Mesenchymal stem cell (in vitro differentiated cells and primary cell): ENCODE measurements around the gene PIP5K1B.
A peak's percentile ranks its signal among the peaks of the same experiment; 100 is the strongest.

Experiments
- DNase-seq: peaks from one replicate; pipeline ENCODE4 v3.0.0-alpha.2; 2013
- H2AFZ ChIP-seq: one replicate; pipeline ENCODE4 v1.6.1; 2013; ENCODE audit warnings: low read depth, mild to moderate bottlenecking, control low read depth, inconsistent platforms, low read length, moderate library complexity
- H2AK5ac ChIP-seq: 2 replicates; pipeline ENCODE4 v1.6.1; 2013; ENCODE audit warnings: low read length, moderate library complexity, mild to moderate bottlenecking, inconsistent platforms; ENCODE audit not compliant: severe bottlenecking
- H2BK120ac ChIP-seq: one replicate; pipeline ENCODE4 v1.6.1; 2013; ENCODE audit warnings: low read depth, mild to moderate bottlenecking, inconsistent platforms, low read length, moderate library complexity
- H2BK12ac ChIP-seq, 2 experiments: one replicate each; pipeline ENCODE4 v1.6.1; 2013; ENCODE audit warnings: inconsistent platforms in 2 of 2, low read length in 2 of 2, mild to moderate bottlenecking in 2 of 2, moderate library complexity in 2 of 2, control low read depth in 1 of 2
- H2BK15ac ChIP-seq: one replicate; pipeline ENCODE4 v1.6.1; 2013; ENCODE audit warnings: mild to moderate bottlenecking, low read depth, inconsistent platforms; ENCODE audit not compliant: poor library complexity, severe bottlenecking
- H2BK5ac ChIP-seq: 2 replicates; pipeline ENCODE4 v1.6.1; 2013; ENCODE audit warnings: low read depth, mild to moderate bottlenecking, low read length, control low read depth, inconsistent platforms; ENCODE audit not compliant: poor library complexity, severe bottlenecking
- H3K14ac ChIP-seq, 2 experiments: one replicate each; pipeline ENCODE4 v1.6.1; 2013; ENCODE audit warnings: inconsistent platforms in 2 of 2, low read length in 2 of 2, control low read depth in 1 of 2, mild to moderate bottlenecking in 1 of 2, moderate library complexity in 1 of 2
- H3K18ac ChIP-seq, 2 experiments: one replicate each; pipeline ENCODE4 v1.6.1; 2013; ENCODE audit warnings: inconsistent platforms in 2 of 2, low read length in 2 of 2, control low read depth in 1 of 2, low read depth in 1 of 2, mild to moderate bottlenecking in 1 of 2
- H3K23ac ChIP-seq, 2 experiments: one replicate each; pipeline ENCODE4 v1.6.1; 2013; ENCODE audit warnings: inconsistent platforms in 2 of 2, low read length in 2 of 2, mild to moderate bottlenecking in 2 of 2, moderate library complexity in 2 of 2, control low read depth in 1 of 2
- H3K27ac ChIP-seq: 2 replicates; pipeline ENCODE4 v1.5.1; 2013; ENCODE audit warnings: mild to moderate bottlenecking, moderate library complexity, low read length, control low read depth, inconsistent platforms; ENCODE audit not compliant: poor library complexity, severe bottlenecking
- H3K27me3 ChIP-seq, 2 experiments: 2 replicates each; pipeline versions ENCODE4 v1.6.1 to v1.7.0; 2013; ENCODE audit warnings: low read length in 2 of 2, mild to moderate bottlenecking in 2 of 2, moderate library complexity in 2 of 2, control low read depth in 1 of 2, inconsistent platforms in 1 of 2; ENCODE audit not compliant: control insufficient read depth in 1 of 2, insufficient read depth in 1 of 2
- H3K36me3 ChIP-seq, 2 experiments: 2 replicates each; pipeline versions ENCODE4 v1.6.1 to v1.7.0; 2013; ENCODE audit warnings: low read length in 2 of 2, control low read depth in 1 of 2, inconsistent platforms in 1 of 2, low read depth in 1 of 2, mild to moderate bottlenecking in 1 of 2; ENCODE audit not compliant: insufficient read depth in 2 of 2, control insufficient read depth in 1 of 2
- H3K4ac ChIP-seq, 2 experiments: one replicate each; pipeline ENCODE4 v1.6.1; 2013; ENCODE audit warnings: inconsistent platforms in 2 of 2, low read length in 2 of 2, mild to moderate bottlenecking in 2 of 2, moderate library complexity in 2 of 2, control low read depth in 1 of 2, low read depth in 1 of 2
- H3K4me1 ChIP-seq: 2 replicates; pipeline ENCODE4 v1.6.1; 2013; ENCODE audit warnings: low read depth, low read length, control low read depth; ENCODE audit not compliant: control insufficient read depth, insufficient read depth
- H3K4me2 ChIP-seq: 2 replicates; pipeline ENCODE4 v1.6.1; 2013; ENCODE audit warnings: low read length, mild to moderate bottlenecking, inconsistent platforms; ENCODE audit not compliant: poor library complexity, severe bottlenecking
- H3K4me3 ChIP-seq, 2 experiments: 2 replicates each; pipeline versions ENCODE4 v1.5.1 to v1.7.0; 2013; ENCODE audit warnings: low read length in 2 of 2, mild to moderate bottlenecking in 2 of 2, control low read depth in 1 of 2, low read depth in 1 of 2; ENCODE audit not compliant: insufficient read depth in 1 of 2
- H3K79me1 ChIP-seq: replicated peaks from 2 replicates; pipeline ENCODE4 v1.6.1; 2013; ENCODE audit warnings: mild to moderate bottlenecking, control low read depth, low read length, inconsistent platforms; ENCODE audit not compliant: poor library complexity, severe bottlenecking
- H3K9ac ChIP-seq: 2 replicates; pipeline ENCODE4 v1.7.0; 2013; ENCODE audit warnings: mild to moderate bottlenecking, low read length, moderate library complexity
- H3K9me3 ChIP-seq: 2 replicates; pipeline ENCODE4 v1.7.0; 2013; ENCODE audit warnings: mild to moderate bottlenecking, low read length; ENCODE audit not compliant: control insufficient read depth
- H4K8ac ChIP-seq: one replicate; pipeline ENCODE4 v1.6.1; 2013; ENCODE audit warnings: inconsistent platforms, mild to moderate bottlenecking, low read length, moderate library complexity
- H4K91ac ChIP-seq: one replicate; pipeline ENCODE4 v1.6.1; 2013; ENCODE audit warnings: mild to moderate bottlenecking, low read length, inconsistent platforms
- WGBS: methylation state at CpG from one replicate; pipeline ENCODE4 v1.1.7; 2013; ENCODE audit warnings: mixed read lengths; 5-methylcytosine and 5-hydroxymethylcytosine counted together

The PIP5K1B gene

DNA sequence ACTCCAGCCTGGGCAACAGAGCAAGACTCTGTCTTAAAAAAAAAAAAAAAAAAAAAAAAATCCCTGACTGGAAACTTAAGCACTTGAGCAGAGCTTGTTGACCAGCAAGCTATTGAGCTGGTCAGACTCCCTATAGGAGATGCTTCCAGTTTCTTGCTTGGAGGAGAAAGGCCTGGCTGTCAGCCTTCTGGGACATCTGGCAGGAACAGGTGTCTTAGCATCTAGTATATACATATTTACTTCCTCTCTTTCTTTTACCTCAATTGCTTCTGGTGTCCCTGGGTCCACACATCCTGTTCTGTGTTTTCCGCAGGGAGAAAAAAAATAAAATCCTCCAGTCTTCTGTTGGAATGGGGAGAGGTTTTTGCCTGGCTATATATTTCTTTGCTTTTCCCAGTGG is 248.7 kb downstream of the PIP5K1B start:
- no peak for DNase-seq
- Histone ChIP-seq H3K4me2 (no peak overlapping the region), H3K4me1 (no peaks in the 10 kb centered on the region), H4K91ac (no peak overlapping the region), H3K9ac (no peak overlapping the region), H3K27ac (no peak overlapping the region), H3K4ac (no peak overlapping the region), H2AFZ (no peak overlapping the region), H2BK12ac (no peak overlapping the region), H3K36me3 (no peaks in the 10 kb centered on the region), H3K4me3 (no peak overlapping the region), H4K8ac (no peak overlapping the region), H3K27me3 (peaks cover 3 to 15% of the 10 kb centered on the region in 2 experiments), H2BK120ac (no peak overlapping the region), H3K14ac (no peak overlapping the region), H2BK5ac (no peak overlapping the region), H2AK5ac (no peak overlapping the region), H3K23ac (no peak overlapping the region), H3K18ac (no peak overlapping the region), H2BK15ac (no peak overlapping the region), H3K79me1 (no peaks in the 10 kb centered on the region), H3K9me3 (no peaks in the 10 kb centered on the region)
- WGBS, result 63% methylated on average over 1 of the region's 1 CpG

DNA sequence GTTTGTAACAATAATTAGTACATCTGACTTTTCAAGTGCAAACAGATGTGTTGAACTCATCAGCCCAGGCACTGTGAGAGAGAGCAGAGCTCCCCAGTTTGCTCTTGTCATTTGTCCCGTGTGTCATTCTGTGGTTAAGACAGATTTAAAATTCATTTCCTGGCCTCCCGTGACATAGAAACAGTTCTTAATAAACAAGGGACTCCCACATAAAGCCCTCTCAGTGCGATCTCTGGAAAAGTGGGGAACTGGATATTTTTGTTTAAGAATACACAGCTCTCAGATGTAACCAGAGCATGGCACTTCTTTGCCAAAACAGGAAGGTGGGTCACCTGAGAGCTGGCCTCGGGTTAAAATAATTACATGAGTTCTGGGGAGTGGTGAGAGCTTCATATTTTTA is 250.3 kb downstream of the PIP5K1B start:
- no peak overlapping the region for H3K23ac ChIP-seq
- 29% methylated on average over 1 of the region's 4 CpGs for WGBS
- no peak overlapping the region for H2BK15ac ChIP-seq

DNA sequence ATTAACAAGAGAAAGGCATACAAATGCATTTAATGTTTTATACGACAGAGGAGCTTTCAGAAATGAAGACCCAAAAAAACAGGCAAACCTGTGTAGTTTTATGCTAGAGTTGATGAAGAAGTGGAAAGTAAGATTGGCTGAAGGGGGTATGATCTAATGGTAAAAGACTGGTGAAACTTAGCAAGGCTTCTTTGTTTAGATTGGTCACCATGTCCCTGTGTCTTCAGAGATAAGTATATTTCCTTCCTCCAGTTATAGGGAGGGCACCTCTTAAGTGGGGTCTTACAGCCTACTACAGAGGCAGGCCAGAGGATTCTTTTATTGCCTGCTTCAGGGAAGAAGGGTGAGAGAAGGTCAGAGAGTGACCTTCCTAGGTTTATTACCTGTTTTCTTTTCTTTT is 252.4 kb downstream of the PIP5K1B start:
- Histone ChIP-seq H2AFZ (no peak overlapping the region), H3K4ac (peak overlapping the region in 1 of 2 experiments; percentile 15), H4K91ac (no peak overlapping the region), H3K9me3 (no peaks in the 10 kb centered on the region), H3K4me1 (no peaks in the 10 kb centered on the region), H2BK120ac (no peak overlapping the region), H3K27ac (no peak overlapping the region), H3K18ac (no peak overlapping the region), H2BK5ac (no peak overlapping the region), H3K23ac (no peak overlapping the region), H3K4me2 (no peak overlapping the region), H4K8ac (no peak overlapping the region), H3K9ac (no peak overlapping the region), H3K36me3 (no peaks in the 10 kb centered on the region), H3K4me3 (no peak overlapping the region), H3K14ac (no peak overlapping the region), H2BK12ac (no peak overlapping the region), H2BK15ac (no peak overlapping the region), H2AK5ac (no peak overlapping the region), H3K79me1 (no peaks in the 10 kb centered on the region), H3K27me3 (peaks cover 9 to 26% of the 10 kb centered on the region in 2 experiments)
- WGBS, result 97% methylated on average over 1 of the region's 1 CpG
- DNase-seq, result no peak

More for the DNA sequence above, 250.3 kb downstream of the PIP5K1B start:
- Histone ChIP-seq H2BK12ac (no peak overlapping the region), H3K18ac (no peak overlapping the region), H3K9ac (no peak overlapping the region), H3K36me3 (no peaks in the 10 kb centered on the region), H2BK5ac (no peak overlapping the region), H2AK5ac (no peak overlapping the region), H3K4me3 (no peak overlapping the region), H3K27ac (no peak overlapping the region), H2BK120ac (no peak overlapping the region), H2AFZ (no peak overlapping the region), H3K79me1 (no peaks in the 10 kb centered on the region), H3K9me3 (no peaks in the 10 kb centered on the region), H3K4ac (no peak overlapping the region), H3K4me2 (no peak overlapping the region), H4K8ac (no peak overlapping the region), H3K27me3 (peaks cover 3 to 15% of the 10 kb centered on the region in 2 experiments), H3K4me1 (no peaks in the 10 kb centered on the region), H4K91ac (no peak overlapping the region), H3K14ac (no peak overlapping the region)
- peak; percentile 42 for DNase-seq

DNA sequence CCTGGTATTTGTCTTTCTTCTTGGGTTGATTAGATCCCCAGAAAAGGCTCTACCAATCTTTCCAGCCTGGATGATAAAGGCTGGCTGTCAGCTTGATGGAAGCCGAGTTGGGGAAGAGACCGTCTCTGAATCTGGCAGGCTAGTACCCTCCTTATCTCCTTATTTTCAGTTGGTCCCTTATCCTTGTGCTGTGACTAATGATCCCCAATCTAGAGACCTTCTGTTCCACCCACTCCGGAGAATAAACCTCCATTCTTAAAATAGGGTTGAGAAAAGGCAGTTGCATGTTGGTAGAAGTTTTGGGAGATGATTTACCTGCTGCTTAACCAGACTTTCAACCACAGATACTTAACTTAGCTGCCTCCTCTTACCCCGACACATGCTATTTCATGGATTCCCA is 256.5 kb downstream of the PIP5K1B start:
- H3K9ac ChIP-seq, result no peak overlapping the region

More for the DNA sequence above, 256.5 kb downstream of the PIP5K1B start:
- H3K4me1 ChIP-seq, result no peaks in the 10 kb centered on the region
- H4K8ac ChIP-seq, result no peak overlapping the region
- H2AK5ac ChIP-seq, result no peak overlapping the region
- no peak overlapping the region for H3K23ac ChIP-seq
- no peak for DNase-seq
- H3K36me3 ChIP-seq, result no peaks in the 10 kb centered on the region
- no peak overlapping the region for H3K18ac ChIP-seq
- no peak overlapping the region for H2BK12ac ChIP-seq
- H4K91ac ChIP-seq, result no peak overlapping the region
- no peak overlapping the region for H3K14ac ChIP-seq
- no peak overlapping the region for H2BK120ac ChIP-seq
- H3K9me3 ChIP-seq, result no peaks in the 10 kb centered on the region
- no peak overlapping the region for H2BK15ac ChIP-seq
- no peak overlapping the region for H2BK5ac ChIP-seq
- H2AFZ ChIP-seq, result no peak overlapping the region
- no peaks in the 10 kb centered on the region for H3K79me1 ChIP-seq
- H3K27ac ChIP-seq, result no peak overlapping the region
- no peak overlapping the region for H3K4me2 ChIP-seq
- H3K4me3 ChIP-seq, result no peak overlapping the region
- 100% methylated on average over 2 of the region's 4 CpGs for WGBS
- peaks cover 6 to 23% of the 10 kb centered on the region in 2 experiments for H3K27me3 ChIP-seq
- no peak overlapping the region for H3K4ac ChIP-seq
